HL-60/S4 treated with phorbol 12-myristate 13-acetate at 8.2 ng/mL for 4 days and 3 days (cell line): Measurements from ENCODE around the gene ZDHHC24.

ENCODE experiments used
- in situ Hi-C: fragments of 300-500 bp; cut with MboI; formaldehyde crosslinking; loops from 2 replicates; pipeline ENCODE4 v1.15.0; 2022; ENCODE audit warnings: low sequenced_read_pairs

Gene ZDHHC24

GRCh38 chr11:66505276-66505816, 40.5 kb downstream of the ZDHHC24 start:
- in situ Hi-C loops = no loop called here

GRCh38 chr11:66498506-66498905, 47.3 kb downstream of the ZDHHC24 start:
- in situ Hi-C loops = no loop called here

- in situ Hi-C loops = no loop called here
Observed at GRCh38 chr11:66497206-66497605, 48.6 kb downstream of the ZDHHC24 start.

GRCh38 chr11:66495401-66495854, 50.4 kb downstream of the ZDHHC24 start:
- in situ Hi-C loops = no loop called here

GRCh38 chr11:66494935-66495334, 50.9 kb downstream of the ZDHHC24 start:
- in situ Hi-C loops = no loop called here

- in situ Hi-C loops = no loop called here
Observed at GRCh38 chr11:66494458-66494857, 51.4 kb downstream of the ZDHHC24 start.

- in situ Hi-C loops = no loop called here
Observed at GRCh38 chr11:66493130-66493529, 52.7 kb downstream of the ZDHHC24 start.

GRCh38 chr11:66492161-66492865, 53.5 kb downstream of the ZDHHC24 start:
- in situ Hi-C loops = no loop called here

GRCh38 chr11:66491315-66491935, 54.4 kb downstream of the ZDHHC24 start:
- in situ Hi-C loops = no loop called here

- in situ Hi-C loops = no loop called here
Observed at GRCh38 chr11:66489636-66490035, 56.2 kb downstream of the ZDHHC24 start.

GRCh38 chr11:66488957-66489356, 56.9 kb downstream of the ZDHHC24 start:
- in situ Hi-C loops = no loop called here

GRCh38 chr11:66484806-66485380, 61.0 kb downstream of the ZDHHC24 start:
- in situ Hi-C loops = no loop called here

- in situ Hi-C loops = no loop called here
Observed at GRCh38 chr11:66480117-66480938, 65.5 kb downstream of the ZDHHC24 start, which contains the start of gene DPP3. TSS of gene DPP3 (plus strand) at chr11:66480434. CDS start at chr11:66482201, 1,767 bp downstream.

GRCh38 chr11:66479394-66480116, 66.3 kb downstream of the ZDHHC24 start:
- in situ Hi-C loops = no loop called here

- in situ Hi-C loops = no loop called here
Observed at GRCh38 chr11:66478729-66479393, 67.0 kb downstream of the ZDHHC24 start.

GRCh38 chr11:66477263-66478201, 68.3 kb downstream of the ZDHHC24 start:
- in situ Hi-C loops = no loop called here

GRCh38 chr11:66476841-66477251, 69.0 kb downstream of the ZDHHC24 start:
- in situ Hi-C loops = no loop called here

- in situ Hi-C loops = no loop called here
Observed at GRCh38 chr11:66476173-66476840, 69.5 kb downstream of the ZDHHC24 start.
